Activated T-helper 1 cell treated with anti-CD3 and anti-CD28 coated beads, Interleukin-2, amount 50 U/mL, for 16 hours (primary cell): ENCODE results near the gene TRIM56.
"Not testable (repeated sequence)": the region's sequence is repeated elsewhere in the genome, so short reads cannot be mapped to it uniquely, and the experiment has no call there.

Source experiments
- DNase-seq, 2 donors: peaks; one replicate each; pipeline ENCODE4 v3.0.0-alpha.2; 2020; ENCODE audit warnings: low read depth in 1 of 2, low spot score in 1 of 2

TRIM56 gene

GRCh38 chr7:101085162-101085964, at the start of gene TRIM56:
TSS of gene TRIM56 (plus strand) at chr7:101085481. CDS start at chr7:101087313, 1,832 bp downstream.
- peak; percentile 57 to 60 for DNase-seq

- DNase-seq = no peak
Observed at GRCh38 chr7:101035941-101036340, 49.3 kb upstream of the TRIM56 start.

- DNase-seq = not testable (repeated sequence)
Observed at GRCh38 chr7:101041283-101041682, 44.0 kb upstream of the TRIM56 start.

- peak; percentile 5 to 15 for DNase-seq
Observed at GRCh38 chr7:101058355-101058754, 26.9 kb upstream of the TRIM56 start.

- DNase-seq = no peak
Observed at GRCh38 chr7:101059620-101059942, 25.7 kb upstream of the TRIM56 start.

GRCh38 chr7:101060992-101061391, 24.3 kb upstream of the TRIM56 start:
- no peak for DNase-seq

GRCh38 chr7:101064176-101064550, 21.1 kb upstream of the TRIM56 start:
- not testable (repeated sequence) for DNase-seq

GRCh38 chr7:101065162-101065561, 20.1 kb upstream of the TRIM56 start:
- DNase-seq = not testable (repeated sequence)

- no peak for DNase-seq
Observed at GRCh38 chr7:101066141-101066832, 19.0 kb upstream of the TRIM56 start.

- DNase-seq = no peak
Observed at GRCh38 chr7:101066833-101067177, 18.5 kb upstream of the TRIM56 start.

- DNase-seq = no peak
Observed at GRCh38 chr7:101068401-101068800, 16.9 kb upstream of the TRIM56 start.

- not testable (repeated sequence) for DNase-seq
Observed at GRCh38 chr7:101071362-101072104, 13.7 kb upstream of the TRIM56 start.

GRCh38 chr7:101075646-101076045, 9.6 kb upstream of the TRIM56 start:
- no peak for DNase-seq

GRCh38 chr7:101076183-101076582, 9.1 kb upstream of the TRIM56 start:
- not testable (repeated sequence) for DNase-seq

- peak; percentile 68 to 75 for DNase-seq
Observed at GRCh38 chr7:101077303-101078086, 7.8 kb upstream of the TRIM56 start.

GRCh38 chr7:101081432-101081831, 3.8 kb upstream of the TRIM56 start:
- no peak for DNase-seq

GRCh38 chr7:101084865-101085161, 468 bp upstream of the TRIM56 start:
- no peak for DNase-seq

GRCh38 chr7:101087334-101088068, 2.2 kb downstream of the TRIM56 start:
- no peak for DNase-seq

- no peak for DNase-seq
Observed at GRCh38 chr7:101088069-101088425, 2.8 kb downstream of the TRIM56 start.

GRCh38 chr7:101088858-101089529, 3.7 kb downstream of the TRIM56 start:
- DNase-seq = no peak
